Right lobe of liver (tissue), 4 donors: ENCODE measurements around the gene ACTG1.

ENCODE experiments used
- POLR2A ChIP-seq: fragments of 450-650 bp; IDR thresholded peaks from one replicate; pipeline ENCODE4 v1.6.1; 2017; ENCODE audit warnings: antibody characterized with exemption, mild to moderate bottlenecking
- TF ChIP-seq, protein P1 (sequence below), 4 donors: fragments of 200-600 bp in 3 of 4; fragments of 450-650 bp in 1 of 4; IDR thresholded peaks; one replicate each; pipeline versions ENCODE4 v1.5.1 to v1.8.0; 2016 to 2022; ENCODE audit warnings: antibody characterized with exemption in 4 of 4, mild to moderate bottlenecking in 2 of 4
- donor health status: DM: no; HTN: no; CAD: no.
- donor health status: DM: no; HTN: no; CAD: no.
- donor health status: DM: no; HTN: yes; CAD: no.

DNA sequence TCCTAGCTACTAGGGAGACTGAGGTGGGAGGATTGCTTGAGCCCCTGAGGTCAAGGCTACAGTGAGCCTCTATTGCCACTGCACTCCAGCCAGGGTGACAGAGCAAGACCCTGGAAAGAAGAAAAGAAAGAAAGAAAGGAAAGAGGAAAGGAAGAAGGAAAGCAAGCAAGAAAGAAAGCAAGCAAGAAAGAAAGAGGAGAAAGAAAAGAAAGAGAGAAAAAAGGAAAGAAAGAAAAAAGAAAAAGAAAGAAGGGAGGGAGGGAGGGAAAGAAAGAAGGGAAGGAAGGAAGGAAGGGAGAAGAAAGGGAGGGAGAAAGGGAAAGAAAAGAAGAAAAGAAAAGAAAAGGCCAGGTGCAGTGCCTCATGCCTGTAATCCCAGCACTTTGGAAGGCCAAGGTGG, 9.0 kb downstream of the ACTG1 start:
- no peak for TF ChIP-seq POLR2A
- TF ChIP-seq, protein P1, sequence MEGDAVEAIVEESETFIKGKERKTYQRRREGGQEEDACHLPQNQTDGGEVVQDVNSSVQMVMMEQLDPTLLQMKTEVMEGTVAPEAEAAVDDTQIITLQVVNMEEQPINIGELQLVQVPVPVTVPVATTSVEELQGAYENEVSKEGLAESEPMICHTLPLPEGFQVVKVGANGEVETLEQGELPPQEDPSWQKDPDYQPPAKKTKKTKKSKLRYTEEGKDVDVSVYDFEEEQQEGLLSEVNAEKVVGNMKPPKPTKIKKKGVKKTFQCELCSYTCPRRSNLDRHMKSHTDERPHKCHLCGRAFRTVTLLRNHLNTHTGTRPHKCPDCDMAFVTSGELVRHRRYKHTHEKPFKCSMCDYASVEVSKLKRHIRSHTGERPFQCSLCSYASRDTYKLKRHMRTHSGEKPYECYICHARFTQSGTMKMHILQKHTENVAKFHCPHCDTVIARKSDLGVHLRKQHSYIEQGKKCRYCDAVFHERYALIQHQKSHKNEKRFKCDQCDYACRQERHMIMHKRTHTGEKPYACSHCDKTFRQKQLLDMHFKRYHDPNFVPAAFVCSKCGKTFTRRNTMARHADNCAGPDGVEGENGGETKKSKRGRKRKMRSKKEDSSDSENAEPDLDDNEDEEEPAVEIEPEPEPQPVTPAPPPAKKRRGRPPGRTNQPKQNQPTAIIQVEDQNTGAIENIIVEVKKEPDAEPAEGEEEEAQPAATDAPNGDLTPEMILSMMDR (IDR thresholded peaks at IDR 0.05), result no peak
